AG09319 (cell line): Measurements from ENCODE around the gene C22orf23.

Experiments
- DNase-seq: peaks from one replicate; pipeline ENCODE4 v3.0.0-alpha.2; 2010; ENCODE audit warnings: low read depth; ENCODE audit errors: extremely low read depth
- CTCF ChIP-seq: IDR thresholded peaks from 2 replicates; pipeline ENCODE4 v1.5.1; 2011; ENCODE audit warnings: low read depth, mild to moderate bottlenecking, inconsistent platforms, low read length, moderate library complexity

The C22orf23 gene

GRCh38 chr22:37985751-37986281 lies 32.4 kb upstream of the C22orf23 start:
- no peak for TF ChIP-seq CTCF
- no peak for DNase-seq

- DNase-seq, result no peak
- no peak for TF ChIP-seq CTCF
Measured at GRCh38 chr22:37985050-37985585, 31.7 kb upstream of the C22orf23 start.

GRCh38 chr22:37983860-37984791 lies 30.7 kb upstream of the C22orf23 start, which contains the start of gene SOX10:
TSS of gene SOX10 (minus strand) at chr22:37984555. CDS start at chr22:37983784, 771 bp downstream.
- TF ChIP-seq CTCF, result no peak
- DNase-seq, result no peak

GRCh38 chr22:37982938-37983859 lies 29.8 kb upstream of the C22orf23 start:
- TF ChIP-seq CTCF, result no peak; the same call in 1 of the 2 replicates
- no peak for DNase-seq

GRCh38 chr22:37982151-37982785 lies 28.9 kb upstream of the C22orf23 start:
- TF ChIP-seq CTCF, result no peak
- no peak for DNase-seq

- no peak for TF ChIP-seq CTCF
- DNase-seq, result no peak
Measured at GRCh38 chr22:37981282-37982011, 28.0 kb upstream of the C22orf23 start.
